Measurements from ENCODE around the gene TBX3. TPM values are rescaled to one million over a fixed set of nuclear protein-coding genes. Genes with fewer than 3 reads are reported as not detected.

Gene TBX3
- total and polyA plus RNA-seq, 5 donors = 7.6 to 19.0 (median 9.5) TPM

DNA sequence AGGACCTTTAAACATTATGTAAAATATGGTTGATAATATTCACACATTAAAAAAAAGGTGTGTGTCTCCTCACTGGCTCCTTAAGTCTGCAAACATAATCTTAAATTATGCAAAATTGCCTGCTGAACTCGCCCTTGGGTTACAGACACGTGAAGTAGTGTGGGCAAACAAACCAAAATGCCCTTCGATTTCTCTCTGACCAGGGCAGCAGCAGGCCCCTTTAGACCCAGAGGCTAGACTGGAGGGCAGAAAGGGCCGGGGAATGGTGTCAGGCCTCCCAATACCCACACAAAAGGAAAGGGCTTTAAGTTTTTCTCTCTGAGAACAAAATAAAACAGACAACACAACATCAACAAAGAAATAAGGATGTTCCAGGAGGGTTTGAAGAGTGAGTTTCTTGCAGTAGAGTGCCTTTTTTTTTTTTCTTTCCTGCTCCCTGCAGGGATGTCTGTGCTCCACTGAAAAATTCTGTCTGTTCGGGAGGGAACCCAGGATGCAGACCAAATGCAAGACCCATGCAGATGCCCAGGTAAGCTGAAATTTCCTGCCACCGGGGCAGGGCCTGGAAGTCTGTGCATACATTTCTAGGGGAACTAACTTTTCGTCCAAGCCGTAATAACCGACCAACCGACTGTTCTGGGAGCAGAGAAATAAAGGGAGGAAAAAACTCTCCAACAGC is 1.7 kb downstream of the TBX3 start:
- no peak for ATAC-seq
- whole genome bisulfite sequencing = 19% methylated on average over 10 of the region's 10 CpGs
- Histone ChIP-seq H3K27me3 (ENCODE audit: control insufficient read depth, insufficient read depth) (no peaks in the 10 kb centered on the region), H3K9me3 (ENCODE audit: control insufficient read depth, low read length) (no peaks in the 10 kb centered on the region), H3K4me3 (ENCODE audit: low read length) (peak overlapping the region; percentile 91), H3K27ac (ENCODE audit: low read length) (peak overlapping the region; percentile 96), H3K4me1 (ENCODE audit: control insufficient read depth, insufficient read depth, low read length) (no peaks in the 10 kb centered on the region)
- intact Hi-C loops (cut with DNase I) = no loop called here
- no peak for DNase-seq

DNA sequence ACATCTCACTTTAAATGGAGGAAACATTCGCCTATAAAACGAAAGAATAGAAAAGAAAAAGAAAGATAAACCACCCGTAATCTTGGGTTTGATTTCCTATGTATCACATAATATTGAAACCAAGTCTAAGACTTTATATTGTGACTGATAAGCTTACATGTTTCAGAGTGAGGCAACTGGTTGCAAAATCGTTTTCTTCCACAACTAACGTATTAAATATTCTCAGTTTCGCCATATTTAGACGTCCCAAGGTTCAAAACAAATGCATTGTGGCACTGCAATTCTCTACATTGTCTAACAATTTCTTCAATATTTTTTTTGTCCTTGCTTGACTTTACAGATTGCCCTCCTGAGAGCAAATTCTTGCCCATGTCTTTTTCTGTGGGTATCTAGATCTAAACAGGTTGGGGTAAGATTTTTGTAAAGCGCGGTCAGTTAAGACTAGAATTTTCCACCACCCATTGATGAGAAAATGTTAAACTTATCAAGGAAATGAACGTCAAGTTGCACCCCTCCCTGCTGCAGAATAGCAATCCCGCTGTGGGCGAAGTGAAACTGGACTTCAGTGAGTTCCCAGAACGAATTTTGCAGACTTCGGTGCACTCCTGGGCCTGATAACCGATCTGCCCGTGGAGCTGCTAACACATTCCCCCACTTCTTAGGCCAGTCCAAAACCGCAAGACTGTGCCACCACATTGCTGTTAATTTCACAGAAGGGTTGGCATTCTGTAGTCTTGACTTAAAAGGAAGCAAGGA is 2.7 kb downstream of the TBX3 start:
- DNase-seq (no peak), ATAC-seq (no peak)
- Histone ChIP-seq H3K27ac (ENCODE audit: low read length) (peak overlapping the region; percentile 84), H3K4me1 (ENCODE audit: control insufficient read depth, insufficient read depth, low read length) (peaks cover 2% of the 10 kb centered on the region), H3K27me3 (ENCODE audit: control insufficient read depth, insufficient read depth) (no peaks in the 10 kb centered on the region), H3K4me3 (ENCODE audit: low read length) (peak overlapping the region; percentile 91), H3K9me3 (ENCODE audit: control insufficient read depth, low read length) (no peaks in the 10 kb centered on the region)
- WGBS = 35% methylated on average over 17 of the region's 17 CpGs
- intact Hi-C loops (cut with DNase I) = no loop called here

DNA sequence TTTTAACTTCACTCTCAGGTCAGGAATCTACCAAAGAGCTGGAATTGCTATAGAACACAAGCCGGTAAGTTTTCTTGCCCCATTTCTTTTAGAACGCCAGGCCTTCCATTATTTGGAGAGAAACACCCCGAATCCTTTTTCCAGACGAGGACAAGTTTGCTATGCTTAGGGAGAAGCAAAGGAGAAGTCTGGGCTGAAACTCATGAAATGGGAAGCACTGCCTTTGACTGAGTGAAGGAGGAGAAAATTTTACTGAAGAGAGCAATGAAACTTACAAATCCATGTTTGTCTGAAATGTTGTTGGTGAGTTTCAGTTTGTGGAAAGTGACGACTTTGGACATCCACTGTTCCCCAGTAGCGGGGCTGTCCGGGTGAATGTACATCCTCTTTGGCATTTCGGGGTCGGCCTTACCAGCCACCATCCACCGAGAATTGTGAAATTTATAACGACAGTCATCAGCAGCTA is 3.3 kb downstream of the TBX3 start:
- peaks cover 2% of the 10 kb centered on the region for H3K4me1 ChIP-seq (ENCODE audit: control insufficient read depth, insufficient read depth, low read length)
- H3K4me3 ChIP-seq (ENCODE audit: low read length) = peak overlapping the region; percentile 91
- H3K27ac ChIP-seq (ENCODE audit: low read length) = no peak overlapping the region
- DNase-seq = no peak
- H3K27me3 ChIP-seq (ENCODE audit: control insufficient read depth, insufficient read depth) = no peaks in the 10 kb centered on the region
- no peaks in the 10 kb centered on the region for H3K9me3 ChIP-seq (ENCODE audit: control insufficient read depth, low read length)
- 51% methylated on average over 11 of the region's 11 CpGs for WGBS
- ATAC-seq = no peak
- intact Hi-C loops (cut with DNase I) = no loop called here

DNA sequence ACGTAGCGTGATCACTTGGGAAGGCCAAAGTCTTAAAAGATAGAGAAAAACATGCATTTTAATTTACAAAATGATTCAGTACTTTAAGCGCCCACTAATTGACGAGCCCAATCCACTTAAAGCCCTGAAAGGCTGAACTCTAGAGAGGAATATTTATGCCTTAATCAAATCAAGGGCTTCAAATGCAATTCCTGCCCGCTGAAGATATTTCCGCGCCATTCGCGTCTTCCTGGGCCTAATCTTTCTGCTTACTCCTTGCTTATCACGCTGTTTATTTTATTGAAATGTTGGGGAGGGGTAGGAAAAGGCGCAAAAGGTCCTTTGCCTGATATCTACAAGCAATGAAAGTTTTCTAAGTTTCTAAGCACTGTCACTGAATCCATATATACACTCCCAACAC is 4.0 kb downstream of the TBX3 start:
- Histone ChIP-seq H3K27ac (ENCODE audit: low read length) (no peak overlapping the region), H3K4me3 (ENCODE audit: low read length) (peak overlapping the region; percentile 91), H3K27me3 (ENCODE audit: control insufficient read depth, insufficient read depth) (no peaks in the 10 kb centered on the region), H3K4me1 (ENCODE audit: control insufficient read depth, insufficient read depth, low read length) (peaks cover 2% of the 10 kb centered on the region), H3K9me3 (ENCODE audit: control insufficient read depth, low read length) (no peaks in the 10 kb centered on the region)
- DNase-seq = no peak
- intact Hi-C loops (cut with DNase I) = no loop called here
- 72% methylated on average over 11 of the region's 11 CpGs for whole genome bisulfite sequencing
- no peak for ATAC-seq

DNA sequence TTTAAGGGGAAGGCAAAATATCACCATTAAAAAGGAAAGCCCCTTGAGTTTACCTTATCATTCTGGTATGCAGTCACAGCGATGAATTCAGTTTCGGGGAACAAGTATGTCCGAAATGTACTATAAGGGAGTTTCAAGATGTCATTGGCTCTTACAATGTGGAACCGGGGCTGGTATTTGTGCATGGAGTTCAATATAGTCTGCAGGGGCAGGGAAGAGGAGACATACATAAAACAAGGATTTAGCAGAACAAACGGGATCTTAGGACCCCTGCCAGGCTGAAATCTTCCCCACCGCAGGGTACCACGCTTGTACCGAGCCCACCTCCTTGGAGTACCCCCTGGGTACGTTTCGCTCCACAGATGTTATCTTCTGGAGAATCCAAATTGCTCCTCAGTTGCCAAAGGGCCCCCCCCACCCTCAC is 4.5 kb downstream of the TBX3 start:
- H3K4me3 ChIP-seq (ENCODE audit: low read length) = peak overlapping the region; percentile 91
- H3K27me3 ChIP-seq (ENCODE audit: control insufficient read depth, insufficient read depth) = no peaks in the 10 kb centered on the region
- no peak for DNase-seq
- intact Hi-C loops (cut with DNase I) = no loop called here
- H3K4me1 ChIP-seq (ENCODE audit: control insufficient read depth, insufficient read depth, low read length) = peaks cover 2% of the 10 kb centered on the region
- ATAC-seq = no peak
- no peak overlapping the region for H3K27ac ChIP-seq (ENCODE audit: low read length)
- 77% methylated on average over 10 of the region's 10 CpGs for WGBS
- H3K9me3 ChIP-seq (ENCODE audit: control insufficient read depth, low read length) = no peaks in the 10 kb centered on the region

DNA sequence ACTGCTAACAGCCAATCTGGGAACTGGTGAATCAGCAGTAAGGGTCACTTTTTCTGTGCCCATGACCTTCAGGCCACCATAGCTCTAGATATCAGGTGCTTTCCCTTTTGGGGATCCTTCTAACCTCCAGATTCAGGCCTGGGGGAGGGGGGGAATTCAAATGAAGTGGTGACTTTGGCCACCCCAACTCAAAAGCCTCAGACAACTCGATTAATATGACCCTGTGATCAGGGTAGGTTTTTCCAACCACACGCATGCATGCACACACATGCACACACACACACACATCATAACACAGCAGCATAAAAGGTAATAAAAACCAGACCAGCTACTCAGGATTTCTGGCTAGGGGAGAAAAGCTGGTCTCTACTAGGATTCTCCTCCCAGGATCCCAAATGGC is 5.3 kb downstream of the TBX3 start:
- Histone ChIP-seq H3K27ac (ENCODE audit: low read length) (no peak overlapping the region), H3K9me3 (ENCODE audit: control insufficient read depth, low read length) (no peaks in the 10 kb centered on the region), H3K27me3 (ENCODE audit: control insufficient read depth, insufficient read depth) (no peaks in the 10 kb centered on the region), H3K4me3 (ENCODE audit: low read length) (peak overlapping the region; percentile 91), H3K4me1 (ENCODE audit: control insufficient read depth, insufficient read depth, low read length) (peaks cover 2% of the 10 kb centered on the region)
- 86% methylated on average over 2 of the region's 2 CpGs for WGBS
- no peak for ATAC-seq
- intact Hi-C loops (cut with DNase I) = no loop called here
- no peak for DNase-seq

DNA sequence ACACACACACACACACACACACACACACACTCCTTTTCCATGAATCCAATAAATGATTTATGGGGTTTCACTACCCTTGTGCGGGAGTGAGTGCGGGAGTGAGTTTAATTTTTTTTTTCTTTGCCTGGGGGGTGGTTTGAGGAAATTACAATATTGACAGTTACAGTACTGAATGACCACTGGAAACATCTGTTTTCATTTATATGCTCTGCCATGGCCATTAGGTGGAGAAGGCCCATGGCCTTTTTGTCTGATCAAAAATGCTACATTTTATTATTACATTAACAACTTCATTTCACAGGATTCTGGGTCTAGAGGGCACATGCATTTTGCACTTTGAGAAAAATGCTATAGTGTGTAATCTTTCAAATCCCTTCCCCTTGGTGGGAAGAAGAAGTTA is 5.9 kb downstream of the TBX3 start:
- H3K9me3 ChIP-seq (ENCODE audit: control insufficient read depth, low read length) = no peaks in the 10 kb centered on the region
- DNase-seq (no peak), ATAC-seq (no peak)
- no peaks in the 10 kb centered on the region for H3K27me3 ChIP-seq (ENCODE audit: control insufficient read depth, insufficient read depth)
- H3K27ac ChIP-seq (ENCODE audit: low read length) = no peak overlapping the region
- intact Hi-C loops (cut with DNase I) = no loop called here
- no peak overlapping the region for H3K4me3 ChIP-seq (ENCODE audit: low read length)
- H3K4me1 ChIP-seq (ENCODE audit: control insufficient read depth, insufficient read depth, low read length) = peaks cover 2% of the 10 kb centered on the region
- WGBS = 71% methylated on average over 2 of the region's 2 CpGs

DNA sequence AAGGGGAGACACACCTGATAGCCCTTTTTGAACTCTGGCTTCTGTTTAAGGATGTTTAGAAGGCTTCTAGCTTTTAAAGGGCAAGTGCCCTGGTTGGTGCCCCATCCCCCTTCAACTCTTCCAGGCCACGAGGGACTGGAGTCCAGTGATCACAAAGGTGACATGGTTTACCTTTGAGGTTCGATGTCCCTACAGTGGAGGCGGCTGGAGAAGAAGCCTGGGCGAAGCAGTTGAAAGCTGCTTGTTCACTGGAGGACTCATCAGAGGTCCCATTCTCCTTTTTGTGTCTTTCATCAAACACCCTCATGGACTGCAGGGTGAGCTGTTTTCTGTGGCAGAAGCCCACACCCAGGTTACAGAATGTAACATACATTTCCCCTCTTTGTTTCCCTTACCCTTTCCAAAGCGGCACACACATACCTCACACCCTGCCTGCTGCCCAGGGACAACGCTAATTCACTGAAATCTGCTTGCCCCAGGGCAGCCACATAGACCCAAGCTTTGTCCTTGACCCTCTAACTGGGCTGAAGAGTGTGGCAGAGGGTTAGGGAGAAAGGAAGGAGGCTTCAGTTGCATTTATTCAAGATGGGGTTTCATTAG is 7.7 kb downstream of the TBX3 start:
- Histone ChIP-seq H3K4me1 (ENCODE audit: control insufficient read depth, insufficient read depth, low read length) (peaks cover 5% of the 10 kb centered on the region), H3K4me3 (ENCODE audit: low read length) (no peak overlapping the region), H3K27ac (ENCODE audit: low read length) (peak overlapping the region; percentile 6), H3K9me3 (ENCODE audit: control insufficient read depth, low read length) (no peaks in the 10 kb centered on the region), H3K27me3 (ENCODE audit: control insufficient read depth, insufficient read depth) (no peaks in the 10 kb centered on the region)
- DNase-seq (no peak), ATAC-seq (no peak)
- intact Hi-C loops (cut with DNase I) = no loop called here
- 85% methylated on average over 6 of the region's 6 CpGs for WGBS

DNA sequence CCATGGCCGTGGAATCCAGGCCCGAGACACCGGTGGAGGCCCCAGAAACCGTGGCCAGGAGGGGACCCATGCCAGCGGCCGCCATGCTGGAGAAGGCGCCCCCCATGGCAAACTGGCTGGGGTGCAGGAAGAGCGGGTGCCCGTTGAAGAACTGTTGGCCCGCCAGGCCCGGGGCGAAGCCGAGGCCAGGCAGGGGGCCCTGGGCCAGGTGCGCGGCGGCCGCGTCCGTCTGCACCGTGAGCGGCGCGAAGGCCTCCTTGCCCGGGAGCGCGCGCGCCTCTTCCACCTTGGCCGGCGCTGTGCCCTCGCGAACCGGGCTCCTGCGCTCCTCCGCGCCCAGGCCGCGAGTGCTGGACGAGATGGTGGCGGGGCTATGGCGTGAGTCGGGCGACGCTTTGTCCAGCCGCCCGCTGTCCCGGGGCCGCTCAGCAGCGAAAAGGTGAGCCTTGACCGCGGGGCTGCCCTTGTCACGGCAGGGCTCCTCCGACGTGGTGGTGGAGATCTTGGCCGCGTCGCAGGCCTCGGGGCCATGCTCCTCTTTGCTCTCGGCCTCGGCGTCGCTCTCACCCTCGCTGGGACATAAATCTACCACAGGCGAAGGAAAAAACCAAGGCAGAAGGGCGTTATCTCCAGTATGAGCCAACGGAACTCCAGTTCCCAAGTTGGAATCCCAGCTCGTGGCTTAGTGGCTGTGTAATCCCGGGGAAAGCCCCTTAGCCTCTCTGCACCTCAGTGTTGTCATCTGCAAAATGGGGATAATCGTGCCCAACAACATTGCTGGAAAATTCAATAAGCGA is 9.5 kb downstream of the TBX3 start:
- 86% methylated on average over 70 of the region's 70 CpGs for WGBS
- intact Hi-C loops (cut with DNase I) = no loop called here

DNA sequence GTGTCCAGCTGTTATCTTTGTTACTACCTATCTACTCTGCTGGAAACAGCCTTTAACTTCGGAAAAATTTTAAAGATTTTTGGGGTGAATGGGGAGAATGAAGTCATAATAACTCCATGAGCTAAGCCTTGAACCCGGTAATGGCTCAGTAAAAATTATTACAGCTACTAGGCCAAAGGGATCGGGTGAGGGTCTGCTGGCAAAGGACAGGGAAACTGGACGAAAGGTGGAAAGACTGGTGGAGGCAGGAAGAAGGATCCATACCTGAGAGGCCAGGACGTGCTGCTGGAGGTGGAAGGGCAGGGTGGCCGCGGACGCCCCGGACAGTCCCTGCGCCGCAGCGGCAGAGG is 10.1 kb downstream of the TBX3 start:
- H3K4me3 ChIP-seq (ENCODE audit: low read length) = no peak overlapping the region
- intact Hi-C loops (cut with DNase I) = no loop called here
- ATAC-seq = no peak

More for the DNA sequence above, 9.5 kb downstream of the TBX3 start:
- peak in 1 of 3 donors; percentile 53 for DNase-seq
- H3K27me3 ChIP-seq (ENCODE audit: control insufficient read depth, insufficient read depth) = no peaks in the 10 kb centered on the region
- H3K4me3 ChIP-seq (ENCODE audit: low read length) = no peak overlapping the region
- H3K4me1 ChIP-seq (ENCODE audit: control insufficient read depth, insufficient read depth, low read length) = peaks cover 5% of the 10 kb centered on the region
- H3K9me3 ChIP-seq (ENCODE audit: control insufficient read depth, low read length) = no peaks in the 10 kb centered on the region
- ATAC-seq = no peak
- H3K27ac ChIP-seq (ENCODE audit: low read length) = no peak overlapping the region

More for the DNA sequence above, 10.1 kb downstream of the TBX3 start:
- 84% methylated on average over 12 of the region's 12 CpGs for WGBS
- no peak overlapping the region for H3K27ac ChIP-seq (ENCODE audit: low read length)
- H3K27me3 ChIP-seq (ENCODE audit: control insufficient read depth, insufficient read depth) = no peaks in the 10 kb centered on the region
- no peak for DNase-seq
- peaks cover 5% of the 10 kb centered on the region for H3K4me1 ChIP-seq (ENCODE audit: control insufficient read depth, insufficient read depth, low read length)
- H3K9me3 ChIP-seq (ENCODE audit: control insufficient read depth, low read length) = no peaks in the 10 kb centered on the region

Measured in right cardiac atrium (tissue), 5 donors.